HG03159 (cell line): ENCODE data around the gene MGAT4C.
"Not testable (repeated sequence)": the region's sequence is repeated elsewhere in the genome, so short reads cannot be mapped to it uniquely, and the experiment has no call there.

Experiments
- ATAC-seq: cut with Tn5 transposase; IDR thresholded peaks from one replicate; pipeline ENCODE4 v1.9.1; 2021; ENCODE audit warnings: mild to moderate bottlenecking, moderate library complexity; ENCODE audit not compliant: unreplicated experiment

MGAT4C gene

GRCh38 chr12:86256163-86256562 is at the start of gene MGAT4C:
TSS of gene MGAT4C (minus strand) at chr12:86256391.
- ATAC-seq: no peak

GRCh38 chr12:86296396-86296795 is 40.2 kb upstream of the MGAT4C start:
- not testable (repeated sequence) for ATAC-seq

- ATAC-seq: no peak
Measured at GRCh38 chr12:86293682-86294240, 37.6 kb upstream of the MGAT4C start.

GRCh38 chr12:86292480-86292879 is 36.3 kb upstream of the MGAT4C start:
- no peak for ATAC-seq

- ATAC-seq: no peak
Measured at GRCh38 chr12:86290615-86291014, 34.4 kb upstream of the MGAT4C start.

GRCh38 chr12:86286119-86286518 is 29.9 kb upstream of the MGAT4C start:
- no peak for ATAC-seq

- no peak for ATAC-seq
Measured at GRCh38 chr12:86283620-86284019, 27.4 kb upstream of the MGAT4C start.

GRCh38 chr12:86275356-86275755 is 19.2 kb upstream of the MGAT4C start:
- ATAC-seq: no peak

- no peak for ATAC-seq
Measured at GRCh38 chr12:86265329-86265695, 9.1 kb upstream of the MGAT4C start.

- no peak for ATAC-seq
Measured at GRCh38 chr12:86264451-86265328, 8.5 kb upstream of the MGAT4C start.

- ATAC-seq: no peak
Measured at GRCh38 chr12:86261578-86261977, 5.4 kb upstream of the MGAT4C start.

GRCh38 chr12:86261142-86261541 is 5.0 kb upstream of the MGAT4C start:
- ATAC-seq: no peak

GRCh38 chr12:86260183-86260582 is 4.0 kb upstream of the MGAT4C start:
- ATAC-seq: no peak

GRCh38 chr12:86257134-86257533 is 943 bp upstream of the MGAT4C start:
- no peak for ATAC-seq

- ATAC-seq: no peak
Measured at GRCh38 chr12:86254399-86255107, 1.6 kb downstream of the MGAT4C start.

GRCh38 chr12:86249851-86250250 is 6.3 kb downstream of the MGAT4C start:
- ATAC-seq: peak; percentile 58

GRCh38 chr12:86249276-86249675 is 6.9 kb downstream of the MGAT4C start:
- ATAC-seq: no peak

GRCh38 chr12:86247871-86248270 is 8.3 kb downstream of the MGAT4C start:
- no peak for ATAC-seq

- ATAC-seq: no peak
Measured at GRCh38 chr12:86241600-86241999, 14.6 kb downstream of the MGAT4C start.

GRCh38 chr12:86234316-86234855 is 21.8 kb downstream of the MGAT4C start:
- no peak for ATAC-seq

- no peak for ATAC-seq
Measured at GRCh38 chr12:86233126-86233525, 23.1 kb downstream of the MGAT4C start.
